HG02763 (cell line): ENCODE measurements around the gene PPM1H.

Experiments
- ATAC-seq: cut with Tn5 transposase; IDR thresholded peaks from one replicate; pipeline ENCODE4 v1.9.1; 2021; ENCODE audit warnings: mild to moderate bottlenecking, moderate library complexity; ENCODE audit not compliant: unreplicated experiment

Gene PPM1H

DNA sequence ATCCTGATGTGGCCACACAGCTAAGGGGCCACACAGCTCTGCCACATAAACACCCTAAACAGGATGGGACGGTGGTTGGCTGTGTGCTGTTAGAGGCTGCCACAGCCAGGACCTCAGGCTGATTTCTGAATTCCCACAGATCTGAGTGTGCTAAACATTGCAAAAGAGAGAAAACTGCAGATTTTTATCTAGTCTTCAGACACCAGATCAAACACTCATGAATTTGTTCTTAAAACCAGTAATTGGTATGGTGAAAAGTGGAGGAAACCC lies 277.7 kb downstream of the PPM1H start:
- no peak for ATAC-seq

DNA sequence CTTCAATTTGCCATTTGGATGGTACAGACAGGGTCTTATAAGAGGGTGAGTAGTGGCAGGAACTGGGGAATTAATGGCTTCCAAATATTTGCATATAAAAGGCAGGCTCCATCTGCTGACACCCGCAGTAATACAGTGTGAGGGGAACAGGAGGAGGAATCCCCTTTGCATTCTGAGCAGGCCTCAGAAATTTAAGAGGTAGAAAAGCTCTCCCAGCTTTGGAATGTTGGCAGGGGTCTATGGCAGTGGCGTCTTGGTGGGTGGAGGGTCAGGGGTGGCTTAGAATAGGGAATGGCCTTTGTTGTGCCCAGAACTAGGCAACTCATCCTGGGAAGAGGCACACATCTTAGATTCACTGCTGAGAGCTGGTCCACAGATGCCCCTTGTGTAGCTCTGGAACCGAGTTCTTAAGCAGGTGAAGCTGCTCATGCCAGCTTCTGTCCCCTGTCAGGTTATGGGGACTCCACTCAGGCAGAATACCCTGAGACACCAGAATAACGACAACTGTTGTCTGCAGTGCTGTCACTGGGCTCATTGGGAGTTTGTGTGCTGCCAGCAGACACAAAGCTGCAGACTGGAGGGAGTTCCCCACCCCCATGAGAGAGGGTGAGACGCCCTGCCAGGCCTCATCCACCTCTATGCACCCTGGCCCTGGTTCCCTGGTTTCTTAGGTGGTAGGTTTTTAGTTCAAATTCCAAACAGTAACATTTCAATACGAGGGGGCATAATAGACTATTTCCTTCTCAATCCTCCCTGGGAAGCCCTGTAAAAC lies 278.2 kb downstream of the PPM1H start:
- ATAC-seq, result no peak

DNA sequence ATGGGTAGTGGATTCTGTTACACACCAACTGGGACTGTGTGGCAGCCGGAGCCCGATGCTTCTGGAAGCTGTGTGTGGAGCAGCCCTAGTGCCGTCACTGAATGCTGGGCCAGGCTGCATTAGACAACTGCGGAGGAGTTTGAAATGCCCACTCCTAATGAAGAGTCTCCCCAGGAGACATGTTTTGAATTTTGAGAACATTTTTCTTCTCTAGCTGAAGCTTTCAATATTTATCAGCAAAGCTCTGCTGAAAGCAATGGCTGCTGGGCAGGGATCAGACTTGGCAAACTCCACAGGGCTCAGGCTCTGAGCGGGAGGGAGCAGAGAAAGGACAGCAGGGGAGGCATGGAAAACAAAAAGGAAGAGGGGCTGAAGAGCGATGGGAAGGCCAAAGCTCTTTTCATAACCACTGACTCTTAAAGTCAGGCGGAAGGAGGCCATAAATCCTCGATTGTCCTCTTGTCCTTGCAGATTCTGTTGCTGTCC lies 279.2 kb downstream of the PPM1H start:
- ATAC-seq, result no peak

DNA sequence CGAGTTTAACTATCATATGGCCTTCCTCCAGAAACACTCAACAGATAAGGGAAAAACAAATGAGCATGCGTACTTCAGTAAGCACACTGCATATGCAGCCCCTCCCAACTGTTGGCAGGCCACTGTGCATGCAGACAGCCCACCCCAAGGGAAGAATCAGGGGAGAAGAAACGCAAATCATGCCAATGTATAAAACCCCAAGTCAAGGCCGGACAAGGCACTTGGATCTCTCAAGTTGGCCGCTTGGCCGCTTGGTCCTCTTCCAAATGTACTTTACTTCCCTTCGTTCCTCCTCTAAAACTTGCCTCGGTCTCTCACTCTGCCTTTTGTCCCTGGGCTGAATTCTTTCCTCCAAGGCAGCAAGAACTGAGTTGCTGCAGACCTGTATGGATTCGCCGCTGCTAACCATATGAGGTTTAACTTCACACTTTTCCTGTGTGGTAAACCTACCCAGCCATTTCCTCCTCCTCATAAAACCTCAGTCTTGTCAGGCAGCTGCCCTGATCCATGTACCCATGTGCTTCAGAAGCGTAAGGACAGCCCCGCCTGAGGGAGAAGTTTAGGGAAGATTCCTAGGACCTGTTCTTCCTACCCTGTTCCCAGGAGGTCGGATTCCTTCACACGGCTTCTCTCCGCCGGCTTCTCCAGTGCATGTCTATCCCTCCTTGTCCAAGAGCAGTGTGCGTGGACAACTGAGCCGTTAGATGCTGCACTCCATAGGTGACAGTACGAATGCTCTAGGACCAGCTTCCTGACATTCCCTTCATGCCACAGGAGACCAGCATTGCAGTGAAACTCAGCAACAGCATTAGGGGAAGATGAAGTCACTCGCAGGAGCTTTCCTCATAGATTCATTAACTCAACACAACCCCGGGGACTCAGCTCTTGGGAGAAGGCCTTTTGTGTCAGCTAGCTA lies 280.4 kb downstream of the PPM1H start:
- ATAC-seq, result no peak

DNA sequence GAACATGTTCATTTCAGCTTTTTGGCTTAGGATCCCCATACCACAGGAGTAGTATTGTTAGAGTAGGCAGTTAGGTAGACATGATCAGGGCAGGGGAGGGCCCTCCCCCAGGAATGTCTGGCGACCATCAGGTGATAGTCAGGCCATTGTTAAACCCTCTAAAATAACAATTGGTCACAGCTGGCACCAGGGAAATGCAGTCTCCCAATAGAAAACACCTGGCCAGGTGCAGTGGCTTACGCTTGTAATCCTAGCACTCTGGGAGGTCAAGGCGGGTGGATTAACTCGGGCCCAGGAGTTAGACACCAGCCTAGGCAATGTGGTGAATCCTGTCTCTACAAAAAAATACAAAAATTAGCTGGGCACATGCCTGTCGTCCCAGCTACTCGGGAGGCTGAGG lies 281.2 kb downstream of the PPM1H start:
- no peak for ATAC-seq

DNA sequence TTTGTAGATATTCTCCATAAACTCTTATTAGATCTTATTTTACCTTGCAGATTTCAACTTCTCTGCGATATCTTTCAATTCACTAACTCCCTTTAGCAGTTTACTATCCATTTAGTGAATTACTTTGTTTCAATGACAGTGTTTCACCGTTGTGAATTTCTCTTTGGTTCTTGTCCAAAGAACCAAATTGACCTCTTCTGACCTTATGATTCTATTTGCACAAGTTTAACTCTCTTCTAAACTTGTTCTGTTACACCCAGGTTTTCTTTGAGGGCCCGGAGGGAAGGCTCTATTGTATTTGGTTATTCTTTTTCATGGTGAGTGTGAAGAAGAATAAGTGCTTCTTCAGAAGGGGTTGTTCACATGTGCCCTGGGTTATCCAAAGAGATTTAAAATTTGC lies 281.6 kb downstream of the PPM1H start:
- no peak for ATAC-seq

DNA sequence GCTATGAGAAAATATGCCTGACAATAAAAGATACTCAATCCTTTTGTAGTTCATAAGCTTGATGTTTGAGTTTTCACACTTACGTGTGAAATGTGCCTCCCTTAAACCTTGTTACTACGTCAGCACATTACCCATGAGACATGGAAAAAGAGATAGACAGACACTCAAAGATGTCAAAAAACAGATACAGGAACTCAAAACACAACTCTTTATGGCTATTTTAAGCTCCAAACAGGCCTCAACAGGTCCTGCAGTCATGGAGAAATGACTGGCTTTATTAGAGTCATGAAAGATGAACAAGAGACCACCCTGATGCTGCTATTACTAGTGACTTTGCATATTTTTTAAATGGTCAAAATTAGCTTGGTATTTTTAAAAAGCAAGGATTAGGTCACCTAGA lies 283.8 kb downstream of the PPM1H start:
- no peak for ATAC-seq

DNA sequence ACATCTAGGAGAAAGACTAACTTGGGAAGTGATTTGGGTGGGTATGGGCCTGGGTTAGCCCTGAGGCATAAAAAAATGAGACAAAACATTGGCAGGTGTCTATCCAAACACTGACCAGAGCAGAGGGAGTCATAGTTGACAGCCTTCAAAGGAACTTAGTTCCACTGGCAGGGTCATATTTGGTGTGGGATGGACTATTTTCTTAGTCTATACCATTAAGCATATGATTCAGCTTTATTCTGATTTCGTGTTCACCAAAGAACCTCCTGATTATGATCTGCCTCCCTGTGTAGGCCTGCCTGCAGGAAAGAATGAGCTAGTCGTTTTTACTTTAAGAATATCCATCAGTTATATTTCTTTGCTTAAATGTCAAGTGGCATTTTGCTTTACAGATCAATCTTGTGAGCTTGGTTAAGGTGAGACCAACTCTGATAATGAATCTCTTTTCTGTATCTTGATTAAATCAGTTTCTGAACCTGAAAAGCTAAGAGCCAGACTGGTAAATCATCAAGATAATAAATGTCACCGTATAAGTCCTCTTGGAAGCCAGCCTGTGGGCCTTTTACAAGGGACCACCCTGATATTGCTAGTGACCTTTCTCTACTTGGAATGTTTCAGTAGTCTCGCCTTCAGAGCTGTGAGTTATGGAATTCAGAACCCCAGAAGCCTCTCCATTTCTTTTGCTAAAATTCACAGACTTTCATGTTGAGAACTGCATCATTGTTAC lies 285.4 kb downstream of the PPM1H start:
- ATAC-seq, result no peak

DNA sequence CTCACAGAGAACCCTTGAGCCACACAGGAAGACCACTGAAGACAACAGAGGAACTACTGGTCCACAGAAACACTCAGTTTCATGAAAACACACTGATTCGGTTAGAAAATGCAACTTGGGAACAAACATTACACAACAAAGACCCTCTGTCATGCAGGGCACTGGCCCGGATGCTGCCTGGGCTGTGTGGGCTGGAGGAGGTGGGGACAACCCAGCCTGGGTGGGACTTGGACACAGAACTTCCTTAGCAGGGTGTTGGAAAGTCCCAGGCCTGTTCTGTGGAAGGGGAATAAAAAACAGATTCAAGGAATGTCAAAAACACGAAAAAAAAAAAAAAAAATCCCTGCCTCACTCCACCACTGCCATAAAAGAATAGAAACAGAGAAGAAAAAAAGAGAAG lies 287.4 kb downstream of the PPM1H start:
- no peak for ATAC-seq

DNA sequence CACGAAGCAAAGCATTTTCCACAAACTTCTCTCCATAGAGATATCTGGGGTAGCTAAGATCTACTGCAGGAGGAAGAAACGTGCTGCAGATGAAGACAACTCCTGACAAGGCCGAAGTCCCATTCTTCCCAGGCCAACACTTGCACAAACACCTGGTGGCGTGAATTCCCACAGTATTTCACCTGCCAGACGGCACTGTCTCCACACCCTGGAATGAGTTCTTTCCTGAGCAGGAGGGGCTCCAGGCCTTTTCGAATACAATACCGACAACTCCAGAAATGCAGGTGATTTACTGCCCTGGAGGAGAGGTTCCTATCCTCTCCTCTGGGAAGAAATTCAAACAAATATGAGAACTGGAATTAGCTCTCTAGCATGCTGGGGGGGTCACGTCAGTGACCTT lies 288.4 kb downstream of the PPM1H start:
- ATAC-seq, result no peak

DNA sequence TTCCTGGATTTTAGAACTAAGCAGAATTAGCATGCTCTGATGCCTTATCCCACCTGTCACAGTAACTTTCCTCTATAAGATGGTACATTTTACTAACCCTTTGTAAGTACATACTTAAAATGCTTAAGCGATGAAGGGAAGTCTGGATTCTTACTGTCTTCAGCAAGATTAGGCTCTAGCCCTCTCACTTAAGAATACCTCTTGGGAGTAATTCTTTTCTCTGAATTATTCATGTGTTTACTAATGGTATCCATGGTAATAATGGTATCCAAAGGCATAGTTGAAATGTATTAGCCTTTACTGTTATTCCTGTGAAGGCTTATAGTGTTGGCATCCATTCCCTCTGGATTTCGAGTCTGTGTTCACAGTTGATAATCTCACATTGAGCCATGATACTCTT lies 291.5 kb downstream of the PPM1H start:
- no peak for ATAC-seq

DNA sequence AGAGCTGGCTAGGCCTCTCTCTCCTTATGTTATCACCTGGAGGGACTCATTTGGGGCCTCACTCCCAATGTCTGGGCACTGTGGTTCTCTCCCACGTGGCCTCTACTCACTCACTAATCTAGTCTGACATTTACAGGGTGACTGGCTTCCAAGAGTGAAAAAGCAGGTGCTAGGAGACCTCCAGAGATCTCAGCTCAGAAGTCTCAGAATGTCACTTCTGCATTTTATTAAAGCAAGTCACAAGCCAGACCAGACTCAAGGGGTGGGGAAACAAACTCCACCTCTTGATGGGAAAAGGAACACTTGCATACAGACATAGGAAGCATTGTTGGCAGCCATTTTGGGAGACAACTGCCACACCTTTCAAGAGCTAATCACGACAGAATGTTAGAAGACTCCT lies 292.5 kb downstream of the PPM1H start:
- no peak for ATAC-seq

DNA sequence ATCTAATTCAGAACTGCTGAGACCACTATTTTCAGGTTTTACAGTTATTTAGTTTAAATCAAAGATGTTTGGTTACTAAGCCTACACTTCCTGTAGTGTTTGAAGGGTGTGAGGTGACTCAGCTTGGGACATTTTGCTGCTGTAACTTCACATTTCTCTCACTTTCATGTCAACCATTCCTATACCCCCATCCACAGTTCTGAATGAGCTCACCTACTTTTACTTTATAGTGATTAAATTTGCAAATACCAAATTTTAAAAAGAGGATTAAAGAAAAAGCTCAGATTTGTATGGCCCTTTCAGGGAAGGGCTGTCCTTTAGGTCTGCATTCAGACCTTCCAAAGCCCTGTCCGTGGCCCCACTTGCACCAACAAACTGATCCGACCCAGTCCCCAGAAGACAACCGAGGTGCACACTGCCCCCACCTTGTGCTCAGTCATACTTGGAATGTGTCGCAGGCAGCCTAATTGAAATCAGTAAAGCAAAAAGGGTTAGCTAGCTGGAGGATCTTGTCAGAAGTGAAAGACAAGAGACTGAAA lies 294.0 kb downstream of the PPM1H start:
- peak; percentile 62 for ATAC-seq

DNA sequence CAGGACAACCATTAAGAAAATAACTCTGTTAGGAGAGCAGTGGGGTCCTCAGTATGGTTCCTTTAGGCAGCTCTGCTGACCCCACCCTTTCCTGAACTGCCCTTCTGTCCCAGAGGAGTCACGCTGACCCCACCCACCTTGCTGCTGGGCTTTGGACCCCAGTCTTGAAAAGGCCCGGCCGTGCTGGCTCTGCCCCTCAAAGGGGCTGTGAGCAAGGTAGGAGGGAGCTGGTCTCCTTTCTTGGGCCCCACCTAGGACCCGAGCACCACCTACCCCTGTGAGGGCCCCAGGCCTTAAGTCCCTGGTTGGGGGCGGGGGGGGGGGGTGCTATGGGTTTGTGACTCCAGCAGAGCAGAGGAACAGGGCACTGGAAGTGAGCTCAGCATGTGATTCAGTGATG lies 297.3 kb downstream of the PPM1H start:
- ATAC-seq, result no peak

DNA sequence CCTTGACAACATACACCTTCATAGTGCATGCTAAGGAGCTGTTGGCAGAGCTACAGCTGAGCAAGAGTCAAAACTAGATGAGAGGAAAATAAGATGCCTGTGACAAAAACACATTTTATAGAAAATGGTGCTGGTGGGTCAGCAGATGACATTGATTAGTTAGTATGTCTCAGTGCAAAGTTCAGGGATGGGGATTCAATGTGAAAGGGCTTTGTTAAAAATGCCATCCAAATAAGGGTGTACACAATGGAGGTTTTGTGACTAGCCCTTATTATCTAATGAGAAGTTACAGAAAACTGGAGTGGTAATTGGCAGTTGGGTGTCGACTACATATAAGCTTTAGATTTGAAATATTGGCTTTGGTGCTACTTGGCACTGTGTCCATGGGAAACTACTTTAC lies 299.3 kb downstream of the PPM1H start:
- no peak for ATAC-seq

DNA sequence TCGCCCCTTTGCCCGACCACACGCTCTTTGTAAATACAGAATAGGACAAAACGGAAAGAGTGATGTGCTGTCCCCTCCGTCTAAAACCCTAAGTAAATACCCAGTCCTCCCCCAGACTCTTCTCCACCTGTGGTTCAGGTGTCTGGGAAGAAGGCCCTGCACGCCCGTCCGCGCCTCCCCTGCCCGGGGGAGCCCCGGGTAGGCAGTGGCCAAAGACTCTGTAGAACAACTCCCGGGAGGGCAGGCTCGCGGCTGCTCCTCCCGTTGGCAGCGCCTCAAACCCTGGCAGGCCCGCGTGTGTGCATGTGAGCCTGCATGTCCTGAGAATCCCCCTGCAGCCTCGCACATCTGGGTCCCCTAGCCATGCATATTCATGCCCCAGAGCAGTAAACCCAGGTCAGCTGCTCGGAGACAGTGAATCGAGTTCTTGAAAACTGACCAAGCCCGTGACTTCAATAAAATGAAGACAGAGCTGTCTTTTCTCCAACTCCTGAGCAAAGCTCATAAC lies 302.5 kb downstream of the PPM1H start:
- peak; percentile 34 for ATAC-seq

DNA sequence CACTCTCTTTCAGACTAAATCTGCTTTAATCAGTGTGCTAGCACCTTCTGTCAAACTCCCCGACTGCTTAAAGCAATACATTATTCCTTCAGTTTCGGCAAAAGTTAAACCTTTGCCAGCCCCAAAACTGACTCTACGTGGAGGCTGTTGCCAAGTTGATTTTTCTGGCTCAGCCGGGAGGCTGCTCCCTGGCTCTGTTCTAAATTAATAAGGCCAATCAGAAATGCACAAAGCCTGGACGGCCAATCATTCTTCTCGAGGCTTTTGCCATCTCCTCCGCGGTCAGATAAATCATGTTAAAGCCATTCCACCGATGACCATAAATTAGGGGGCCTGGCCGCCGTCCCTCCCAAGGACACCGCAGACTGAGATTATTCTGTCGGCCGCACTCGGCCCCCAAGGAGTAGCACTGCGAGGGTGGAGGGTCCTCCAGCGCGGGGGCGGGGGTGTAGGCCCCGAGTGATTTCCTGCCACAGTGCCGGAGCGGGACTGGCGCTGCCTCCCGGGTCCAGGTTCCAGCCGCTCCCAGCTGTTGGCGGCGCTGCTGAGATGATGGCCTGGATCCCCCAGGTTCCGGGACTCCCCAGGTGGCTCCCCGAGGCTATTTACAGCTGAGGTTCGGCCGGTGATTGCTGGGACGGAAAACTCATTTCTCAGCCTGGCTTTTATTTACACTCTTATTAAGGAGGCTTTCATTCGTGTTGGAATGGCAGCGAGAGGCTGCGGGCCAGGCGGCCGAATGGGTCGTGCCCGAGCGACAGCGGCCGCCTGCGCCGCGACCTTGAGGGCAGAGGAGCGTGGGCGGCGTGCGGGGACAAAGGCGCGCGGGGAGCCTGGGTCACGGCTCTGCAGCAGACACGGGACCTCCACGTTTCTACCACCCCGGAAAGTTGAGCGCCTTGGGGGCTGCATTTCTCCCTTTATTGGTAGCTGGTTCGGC lies 303.2 kb downstream of the PPM1H start:
- ATAC-seq, result peak; percentile 66

DNA sequence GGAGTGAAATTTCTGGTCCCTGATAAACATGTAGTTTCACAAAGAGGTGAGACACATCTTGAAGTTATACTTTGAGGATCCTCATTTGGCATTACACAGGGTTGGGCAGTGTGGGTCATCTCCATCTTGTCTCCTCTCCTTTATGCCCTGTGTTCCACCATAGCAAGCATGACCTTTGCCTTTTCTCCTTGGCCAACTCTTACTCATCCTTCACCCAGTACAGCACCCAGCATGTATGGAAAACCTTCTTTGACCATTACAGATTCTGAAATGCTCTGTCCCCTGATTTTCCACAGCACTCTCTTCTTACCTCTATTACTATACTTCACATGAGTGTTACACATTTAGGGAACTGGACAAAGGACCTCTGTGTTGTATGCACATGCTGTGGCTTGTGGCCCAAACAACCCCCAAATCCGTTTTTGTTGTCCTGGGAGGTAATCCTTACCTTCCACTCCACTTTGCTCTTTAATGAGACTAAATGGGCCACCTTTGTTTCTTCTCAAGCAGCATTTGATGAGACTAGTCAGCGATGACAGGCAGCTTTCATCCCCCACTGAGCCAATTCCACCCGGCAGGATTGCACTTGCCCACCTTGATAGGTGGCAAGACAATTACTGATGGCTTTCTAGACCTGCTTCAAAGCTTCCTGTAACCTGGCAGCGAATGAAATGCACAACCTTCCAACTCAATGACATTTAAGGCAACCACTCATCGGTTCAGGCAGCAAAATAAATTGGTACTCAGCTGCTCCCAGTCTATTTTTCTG lies 304.8 kb downstream of the PPM1H start:
- ATAC-seq, result no peak

DNA sequence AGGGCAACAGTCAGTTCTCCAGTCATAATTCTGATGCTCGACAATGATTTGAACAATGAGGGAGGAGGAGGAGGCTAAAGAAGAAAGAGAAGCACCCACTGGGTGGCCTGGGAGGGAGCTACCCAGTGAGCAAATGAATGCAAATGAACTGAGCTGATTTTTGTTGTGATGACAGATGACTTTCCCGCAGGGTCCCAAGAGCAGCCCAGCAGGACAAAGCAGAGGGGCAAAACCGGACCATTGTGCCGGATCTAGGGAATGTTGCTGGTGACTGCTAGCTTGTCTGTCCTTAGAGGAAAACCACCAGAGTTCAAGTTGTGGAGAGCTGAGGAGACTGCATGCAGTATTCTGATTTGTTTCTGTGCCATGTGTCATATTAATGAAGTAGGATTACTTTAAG lies 305.5 kb downstream of the PPM1H start:
- no peak for ATAC-seq
